Activated CD4-positive, alpha-beta T cell treated with anti-CD3 and anti-CD28 coated beads for 4 hours (primary cell): ENCODE measurements around the gene TMEM254.
"Not testable (repeated sequence)": the region's sequence is repeated elsewhere in the genome, so short reads cannot be mapped to it uniquely, and the experiment has no call there.

Experiments
- DNase-seq, 2 donors: peaks; one replicate each; pipeline ENCODE4 v3.0.0-alpha.2; 2020

Gene TMEM254

GRCh38 chr10:80077869-80078447 is 507 bp upstream of the TMEM254 start:
- DNase-seq: peak in 1 of 2 donors; percentile 5

- no peak for DNase-seq
Observed at GRCh38 chr10:80079312-80079719, 851 bp downstream of the TMEM254 start.

GRCh38 chr10:80081026-80081425 is 2.6 kb downstream of the TMEM254 start:
- DNase-seq: no peak

GRCh38 chr10:80081801-80082750 is 3.6 kb downstream of the TMEM254 start:
- no peak for DNase-seq

- no peak for DNase-seq
Observed at GRCh38 chr10:80090121-80090520, 11.7 kb downstream of the TMEM254 start.

GRCh38 chr10:80094231-80094630 is 15.8 kb downstream of the TMEM254 start:
- DNase-seq: no peak

- DNase-seq: not testable (repeated sequence)
Observed at GRCh38 chr10:80098272-80098671, 19.8 kb downstream of the TMEM254 start.

GRCh38 chr10:80099295-80099694 is 20.8 kb downstream of the TMEM254 start:
- DNase-seq: not testable (repeated sequence)

GRCh38 chr10:80100116-80100515 is 21.7 kb downstream of the TMEM254 start:
- DNase-seq: no peak

GRCh38 chr10:80100861-80101695 is 22.6 kb downstream of the TMEM254 start:
- no peak for DNase-seq

- DNase-seq: no peak
Observed at GRCh38 chr10:80104066-80104926, 25.8 kb downstream of the TMEM254 start.

- DNase-seq: no peak
Observed at GRCh38 chr10:80108576-80109239, 30.2 kb downstream of the TMEM254 start.

- DNase-seq: no peak
Observed at GRCh38 chr10:80110986-80111385, 32.5 kb downstream of the TMEM254 start.

GRCh38 chr10:80118669-80119068 is 40.2 kb downstream of the TMEM254 start:
- DNase-seq: no peak

GRCh38 chr10:80122110-80122710 is 43.7 kb downstream of the TMEM254 start:
- no peak for DNase-seq

- no peak for DNase-seq
Observed at GRCh38 chr10:80122746-80123145, 44.3 kb downstream of the TMEM254 start.

- no peak for DNase-seq
Observed at GRCh38 chr10:80126876-80127275, 48.4 kb downstream of the TMEM254 start.

GRCh38 chr10:80131499-80131901 is 53.0 kb downstream of the TMEM254 start:
- no peak for DNase-seq

GRCh38 chr10:80132299-80133139 is 54.1 kb downstream of the TMEM254 start, which contains the start of gene PLAC9:
Gene PLAC9, plus strand, starts transcription at chr10:80132730. Its CDS starts 33 bp downstream, at chr10:80132763.
- DNase-seq: no peak

- DNase-seq: no peak
Observed at GRCh38 chr10:80133206-80133605, 54.7 kb downstream of the TMEM254 start.
